ENCODE data around the gene INTS1.

Gene INTS1

GRCh38 chr7:1514995-1515401 is 10.8 kb upstream of the INTS1 start:
- no peak for TF ChIP-seq CTCF (conservative IDR thresholded peaks at IDR 0.05)
- H3K27ac ChIP-seq = no peak overlapping the region

- TF ChIP-seq CTCF (conservative IDR thresholded peaks at IDR 0.05) = no peak
- no peak overlapping the region for H3K27ac ChIP-seq
Observed at GRCh38 chr7:1514407-1514806, 10.2 kb upstream of the INTS1 start.

- H3K27ac ChIP-seq = no peak overlapping the region
Observed at GRCh38 chr7:1513657-1514095, 9.5 kb upstream of the INTS1 start.

GRCh38 chr7:1512781-1513656 is 8.8 kb upstream of the INTS1 start:
- no peak for TF ChIP-seq CTCF (conservative IDR thresholded peaks at IDR 0.05)
- no peak overlapping the region for H3K27ac ChIP-seq

More at GRCh38 chr7:1513657-1514095, 9.5 kb upstream of the INTS1 start:
- no peak for TF ChIP-seq CTCF (conservative IDR thresholded peaks at IDR 0.05)

GRCh38 chr7:1511444-1512422 is 7.5 kb upstream of the INTS1 start:
- H3K27ac ChIP-seq = no peak overlapping the region
- no peak for TF ChIP-seq CTCF (conservative IDR thresholded peaks at IDR 0.05)

- no peak for TF ChIP-seq CTCF (conservative IDR thresholded peaks at IDR 0.05)
Observed at GRCh38 chr7:1510780-1511154, 6.6 kb upstream of the INTS1 start.

GRCh38 chr7:1509226-1509625 is 5.0 kb upstream of the INTS1 start:
- no peak for TF ChIP-seq CTCF (conservative IDR thresholded peaks at IDR 0.05)
- H3K27ac ChIP-seq = no peak overlapping the region

More at GRCh38 chr7:1510780-1511154, 6.6 kb upstream of the INTS1 start:
- H3K27ac ChIP-seq = no peak overlapping the region
